PC-9 (cell line): ENCODE results near the gene CCNE1.

Source experiments
- CTCF ChIP-seq: fragments of 200-600 bp; sonication (generic); conservative IDR thresholded peaks from 2 replicates; pipeline ENCODE4 v1.6.1; 2017; ENCODE audit warnings: mixed run types, antibody characterized with exemption, mild to moderate bottlenecking, moderate library complexity
- EZH2 ChIP-seq: fragments of 200-600 bp; sonication (generic); IDR thresholded peaks from 2 replicates; pipeline ENCODE4 v1.8.0; 2017; ENCODE audit warnings: antibody characterized with exemption, low read depth

GRCh38 chr19:29785955-29786589, 25.7 kb upstream of the CCNE1 start:
- peak; percentile 55 for TF ChIP-seq CTCF
- TF ChIP-seq EZH2 = no peak
